Kidney capillary endothelial cell (primary cell): ENCODE data around the gene NADK.
"Not testable (repeated sequence)": the region's sequence is repeated elsewhere in the genome, so short reads cannot be mapped to it uniquely, and the experiment has no call there.

Experiments used
- DNase-seq: peaks from one replicate; pipeline ENCODE4 v3.0.0-alpha.2; 2018; ENCODE audit warnings: low spot score

The NADK gene

DNA sequence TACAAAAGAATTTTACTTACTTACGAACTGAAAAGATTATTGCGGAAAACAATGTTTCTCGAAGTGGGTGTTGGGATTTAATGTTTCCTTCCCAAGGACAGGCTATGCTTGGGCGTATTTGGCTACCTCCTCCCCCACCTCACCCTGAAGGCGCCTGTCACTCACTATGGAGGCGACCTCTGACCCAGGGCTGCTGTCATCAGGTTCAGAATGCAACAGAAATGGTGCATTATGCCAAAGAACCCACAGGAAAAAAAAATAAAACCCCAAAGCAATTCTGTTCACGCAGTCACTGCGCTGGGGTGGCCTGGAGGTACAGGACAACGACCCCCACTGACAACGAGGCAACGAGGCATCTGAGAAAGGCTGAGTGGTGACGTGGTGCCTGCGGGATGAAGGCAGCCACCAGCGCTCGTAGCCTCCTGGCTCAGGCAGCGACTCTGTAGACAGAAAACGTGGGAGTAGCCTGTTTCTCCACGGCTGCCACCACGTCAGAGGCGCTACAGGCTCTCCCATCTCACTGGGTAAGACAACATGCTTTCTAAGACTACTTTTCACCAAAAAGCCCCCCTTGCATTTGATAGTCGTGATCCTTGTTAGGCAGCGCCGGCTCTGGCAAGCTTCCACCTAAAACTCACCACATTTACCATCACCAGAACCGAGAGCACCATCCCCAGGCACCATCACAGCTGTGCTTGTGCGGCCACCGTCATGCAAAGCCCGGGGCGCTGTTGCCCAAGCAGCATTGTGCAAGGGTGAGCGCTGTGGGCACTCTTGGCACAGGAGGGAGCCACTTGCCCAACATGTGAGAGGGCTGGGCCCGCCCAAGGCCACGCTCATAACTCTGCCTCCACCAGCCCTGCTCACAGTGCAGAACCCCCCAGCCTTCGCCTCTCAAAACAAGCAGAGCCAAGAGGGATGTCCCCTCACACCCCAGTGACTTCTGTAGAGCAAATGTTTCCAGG is 14.3 kb downstream of the NADK start:
- no peak for DNase-seq

DNA sequence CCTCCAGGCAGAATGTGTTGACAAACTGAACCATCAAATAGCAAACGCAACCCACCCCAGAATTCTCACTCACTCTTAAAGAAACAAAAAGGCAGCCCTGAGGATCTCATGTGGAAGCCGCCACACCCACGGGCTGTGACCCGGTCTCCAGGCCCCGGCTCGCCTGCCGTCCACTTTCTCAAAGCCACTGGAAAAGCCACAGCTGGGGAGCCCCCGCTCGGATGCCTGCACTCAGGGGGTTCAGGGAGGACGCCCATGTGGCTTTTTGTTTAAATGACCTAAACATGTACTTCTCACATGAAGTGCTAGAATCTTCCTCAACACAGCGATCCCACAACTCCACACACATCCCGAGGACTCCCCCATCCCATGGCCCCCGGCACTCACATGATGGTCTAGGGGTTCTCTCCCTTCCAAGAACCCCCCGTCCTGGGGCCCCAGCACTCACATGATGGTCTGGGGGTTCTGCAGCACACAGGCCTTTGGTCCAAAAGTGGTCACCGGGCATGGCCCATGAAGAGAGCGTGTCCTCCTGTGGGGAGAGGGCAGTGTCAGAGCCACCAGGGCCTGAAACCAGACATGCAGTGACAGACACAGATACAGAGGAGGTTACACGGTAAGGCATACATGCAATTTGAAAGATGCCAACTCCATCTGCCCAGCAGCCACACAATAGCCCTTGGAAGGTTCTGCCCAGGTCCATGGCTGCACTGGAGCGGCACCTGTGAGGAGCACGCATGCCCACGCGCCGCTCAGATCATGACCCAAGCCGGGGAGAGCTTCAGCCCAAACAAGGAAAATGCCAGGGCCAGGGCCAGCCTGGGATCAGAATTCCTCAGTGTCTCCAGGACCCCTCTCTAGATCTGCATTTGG is 16.5 kb downstream of the NADK start:
- no peak for DNase-seq

DNA sequence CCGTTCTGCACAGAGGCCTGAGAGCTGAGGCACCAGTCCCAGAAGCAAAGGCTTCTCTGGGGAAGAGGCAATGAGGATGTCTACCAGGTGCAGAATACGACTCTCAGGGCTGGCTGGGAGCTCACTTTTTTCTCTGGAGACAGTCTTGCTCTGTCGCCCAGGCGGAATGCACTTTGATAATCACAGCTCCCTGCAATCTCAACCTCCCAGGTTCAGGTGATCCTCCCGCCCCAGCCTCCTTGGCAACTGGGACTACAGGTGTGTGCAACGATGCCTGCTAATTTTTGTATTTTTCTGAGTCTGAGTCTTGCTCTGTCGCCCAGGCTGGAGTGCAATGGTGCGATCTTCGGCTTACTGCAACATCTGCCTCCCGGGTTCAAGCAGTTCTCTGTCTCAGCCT is 17.6 kb downstream of the NADK start:
- DNase-seq, result no peak

DNA sequence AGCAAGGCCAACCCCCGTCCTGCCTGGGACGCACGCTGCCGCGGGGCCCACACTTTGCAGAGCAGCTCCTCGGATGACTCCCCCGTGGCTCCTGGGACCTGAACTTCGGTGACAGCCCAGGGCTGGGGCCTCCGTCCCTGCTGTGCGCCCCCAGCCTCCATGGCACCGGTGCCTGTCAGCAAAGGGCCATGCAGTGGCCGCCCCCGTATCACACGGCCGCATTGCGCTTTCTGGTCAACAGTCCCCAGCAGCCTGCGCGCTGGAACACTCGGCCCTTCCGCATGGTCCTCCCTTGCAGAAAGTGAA is 18.0 kb downstream of the NADK start:
- no peak for DNase-seq

DNA sequence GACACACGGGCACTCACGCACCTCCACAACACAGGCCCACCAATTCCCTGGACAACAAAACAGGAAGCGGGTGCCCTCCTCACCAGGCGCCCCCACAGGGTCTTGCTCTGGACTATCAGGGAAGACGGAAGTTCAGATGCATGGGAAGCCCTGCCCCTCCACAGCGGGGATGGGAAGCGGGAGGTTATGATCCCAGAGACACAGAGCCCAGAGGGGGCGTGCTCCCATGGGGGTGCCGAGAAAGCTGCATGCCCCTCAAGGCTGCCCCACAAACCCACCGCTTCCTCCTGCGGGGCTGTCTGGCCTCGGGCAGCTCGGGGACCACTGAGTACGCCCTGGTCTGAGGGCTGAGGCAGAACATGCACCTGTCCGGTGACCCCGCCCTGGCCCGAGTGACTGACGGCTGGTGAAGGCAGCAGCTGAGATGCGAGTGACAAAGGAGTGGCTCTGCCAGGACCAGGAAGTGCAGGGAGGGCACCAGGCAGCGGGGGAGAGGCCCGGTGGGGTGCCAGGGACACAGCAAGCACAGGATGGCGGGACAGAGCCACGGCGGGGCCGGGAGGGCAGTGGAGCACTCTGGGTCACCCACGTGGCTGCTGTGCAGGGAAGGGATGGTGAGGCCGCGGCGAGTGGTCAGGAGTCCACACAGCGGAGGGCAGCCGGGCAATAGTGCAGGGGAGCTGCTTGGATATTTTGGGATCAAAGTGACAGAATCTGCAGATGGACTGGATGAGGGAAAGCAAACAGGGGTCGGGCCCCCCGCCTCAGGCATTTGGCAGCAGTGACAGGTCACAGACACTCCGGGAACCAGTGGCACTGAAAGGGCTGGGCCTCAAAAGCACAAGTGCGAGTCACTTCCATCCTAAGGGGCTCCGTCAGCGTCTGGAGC is 18.6 kb downstream of the NADK start:
- no peak for DNase-seq

DNA sequence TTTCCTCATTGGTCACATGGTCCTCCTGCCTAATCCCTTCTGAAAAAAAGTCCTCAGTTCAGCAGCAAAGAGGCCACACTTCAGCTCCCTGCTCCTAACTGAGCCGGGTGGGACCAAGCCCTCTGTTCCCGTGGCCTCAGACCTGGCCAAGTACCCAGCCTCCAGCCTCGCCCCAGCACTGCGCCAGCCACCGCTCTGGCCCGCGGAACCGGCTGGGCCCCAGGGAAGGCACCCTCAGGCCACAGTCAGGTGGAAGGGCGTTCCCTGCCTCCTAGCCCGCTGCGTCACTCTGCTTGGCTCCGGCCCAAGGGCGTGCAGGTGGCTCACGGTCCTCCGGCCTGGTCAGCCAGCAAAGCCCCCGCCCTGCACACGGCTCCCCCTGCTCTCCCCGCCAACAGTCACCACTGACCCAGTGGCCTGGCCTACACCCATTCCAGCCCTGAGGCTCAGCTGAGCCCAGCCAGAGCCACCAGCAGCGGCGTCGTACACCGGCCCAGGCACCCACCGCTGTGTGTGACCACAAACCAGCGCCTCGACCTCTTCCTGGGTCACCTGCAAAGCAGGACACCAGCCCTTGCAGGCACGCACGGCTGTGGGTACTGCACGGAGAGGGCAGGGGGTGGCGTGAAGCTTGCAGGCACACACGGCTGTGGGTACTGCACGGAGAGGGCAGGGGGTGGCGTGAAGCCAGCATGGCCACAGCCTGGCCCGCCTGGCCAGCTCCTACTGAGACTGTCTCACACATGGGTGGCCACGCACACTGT is 19.4 kb downstream of the NADK start:
- no peak for DNase-seq

DNA sequence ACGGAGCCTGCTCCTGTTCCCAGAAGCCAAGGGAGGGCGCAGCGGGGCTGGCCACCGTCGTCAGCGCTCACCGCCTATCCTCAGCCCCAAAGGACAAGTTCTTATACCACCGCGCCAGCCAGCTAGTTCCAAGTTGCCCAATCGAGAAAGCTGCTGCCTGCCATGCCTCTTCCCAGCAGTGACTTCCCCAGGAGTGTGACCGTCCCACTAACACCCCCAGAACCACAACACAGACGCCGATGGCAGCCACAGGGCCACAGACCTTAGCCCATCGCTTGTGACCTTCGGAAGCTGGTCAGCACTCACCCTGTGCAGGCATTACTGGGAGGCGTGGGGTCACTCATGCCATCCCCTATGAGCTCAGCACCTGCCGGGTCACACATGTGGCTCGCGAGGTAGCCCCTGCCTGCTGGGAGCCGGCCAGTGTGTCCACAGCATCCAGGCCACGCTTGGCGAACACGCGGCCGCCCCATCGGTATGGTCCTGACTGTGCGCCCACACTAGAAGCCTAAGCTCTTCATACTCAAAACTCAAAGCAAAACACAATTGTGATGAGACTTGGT is 20.1 kb downstream of the NADK start:
- DNase-seq, result no peak

DNA sequence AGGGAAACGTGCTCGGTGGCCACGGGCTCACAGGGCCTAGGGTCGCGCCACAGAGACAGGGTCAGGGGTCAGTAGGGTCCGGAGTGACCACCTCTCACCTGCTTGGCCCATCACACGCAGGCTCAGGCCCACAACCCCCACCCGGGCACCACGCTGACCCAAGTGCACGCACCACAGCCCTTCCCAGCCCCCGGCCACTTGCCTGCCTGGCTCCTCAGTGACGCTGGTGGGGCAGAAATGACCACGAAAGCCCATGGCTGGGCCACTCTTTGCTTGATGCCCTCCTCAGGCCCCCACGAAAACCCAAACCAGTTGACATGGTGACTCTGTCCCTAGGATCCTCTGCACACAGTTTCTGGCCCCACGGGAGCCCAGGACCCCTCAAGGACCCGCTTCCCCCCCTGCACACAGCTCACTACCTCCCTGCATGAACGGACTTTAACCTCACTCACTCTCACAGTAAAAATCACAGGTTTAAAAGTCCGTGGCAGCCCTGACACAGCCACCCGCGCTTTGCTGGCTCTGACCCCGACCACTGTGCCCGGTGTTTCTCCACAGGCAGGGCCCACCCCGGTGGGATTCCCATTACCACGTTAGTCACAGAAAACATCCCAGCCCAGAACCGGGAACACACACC is 20.7 kb downstream of the NADK start:
- DNase-seq, result no peak

DNA sequence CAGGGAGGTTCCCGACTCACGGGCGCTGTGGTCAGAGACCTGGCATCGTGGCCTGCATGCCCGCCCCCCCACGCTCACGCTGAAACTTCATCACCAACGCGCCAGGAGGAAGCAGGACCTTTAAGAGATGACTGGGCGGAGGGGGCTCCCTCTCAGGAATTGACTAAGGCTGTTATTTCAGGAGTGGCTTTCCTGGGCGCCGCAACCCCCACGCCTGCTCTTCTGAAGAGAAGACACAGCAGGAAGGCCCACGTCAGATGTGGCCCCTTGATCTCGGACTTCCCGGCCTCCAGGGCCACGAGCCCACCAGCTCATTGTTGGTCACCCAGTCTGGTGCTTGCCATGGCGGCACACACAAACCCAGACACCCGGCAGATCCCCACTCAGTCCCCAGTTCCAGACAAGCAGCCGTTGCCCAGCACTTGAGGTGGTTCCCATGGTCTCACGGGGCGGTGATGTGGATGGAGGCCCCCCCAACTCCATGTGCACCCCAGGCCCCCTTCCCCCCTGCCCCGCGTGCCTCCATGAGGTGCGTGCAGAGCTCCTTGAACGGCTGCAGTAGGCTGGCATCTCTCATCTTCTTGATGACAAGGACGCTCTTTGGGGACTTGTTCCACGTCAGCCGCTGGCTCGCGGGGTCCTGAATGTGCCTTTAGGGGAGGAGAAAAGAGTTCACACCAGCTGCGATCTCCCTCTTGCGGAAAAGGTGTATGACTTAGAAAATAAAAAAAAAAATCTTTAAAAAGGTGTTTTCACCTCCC is 21.4 kb downstream of the NADK start:
- DNase-seq, result no peak

DNA sequence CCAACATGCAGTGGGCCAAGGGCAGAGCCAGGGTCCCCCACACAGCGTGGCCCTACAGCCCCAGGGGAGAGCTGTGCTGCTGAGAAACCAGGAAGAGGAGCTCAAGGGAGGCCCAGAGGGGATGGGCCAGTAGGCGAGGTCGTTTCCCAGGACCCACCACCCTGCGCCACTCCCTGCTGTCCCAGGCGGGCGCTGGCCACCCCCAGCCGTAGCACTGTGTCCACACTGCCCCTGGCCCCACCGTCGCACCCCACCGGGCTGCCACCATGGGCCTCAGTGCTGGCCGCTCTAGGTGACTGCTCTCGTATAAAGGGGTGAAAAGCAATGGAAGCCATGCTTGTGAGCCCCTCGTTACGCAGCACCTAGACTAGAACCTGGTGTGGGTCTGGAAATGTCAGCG is 22.4 kb downstream of the NADK start:
- DNase-seq, result no peak

DNA sequence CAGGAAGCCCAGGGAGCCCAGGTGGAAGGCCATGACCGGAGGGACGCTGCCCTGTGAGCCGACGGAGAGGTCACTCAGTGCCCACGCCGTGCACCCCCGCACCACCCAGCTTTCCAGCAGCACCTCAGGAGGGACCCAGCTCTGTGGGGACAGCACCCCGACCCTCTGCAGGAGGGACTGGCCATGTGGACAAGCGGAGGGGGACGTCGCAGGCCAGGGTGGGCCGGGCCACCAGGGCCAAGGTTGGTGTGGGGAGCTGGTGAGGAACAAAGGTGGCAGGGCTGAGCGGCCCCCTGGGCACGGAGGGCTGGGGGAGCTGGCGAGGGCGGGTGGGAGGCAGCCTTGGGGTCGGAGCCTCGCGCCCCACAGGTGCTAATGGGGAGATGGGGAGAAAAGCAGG is 22.8 kb downstream of the NADK start:
- DNase-seq, result no peak

DNA sequence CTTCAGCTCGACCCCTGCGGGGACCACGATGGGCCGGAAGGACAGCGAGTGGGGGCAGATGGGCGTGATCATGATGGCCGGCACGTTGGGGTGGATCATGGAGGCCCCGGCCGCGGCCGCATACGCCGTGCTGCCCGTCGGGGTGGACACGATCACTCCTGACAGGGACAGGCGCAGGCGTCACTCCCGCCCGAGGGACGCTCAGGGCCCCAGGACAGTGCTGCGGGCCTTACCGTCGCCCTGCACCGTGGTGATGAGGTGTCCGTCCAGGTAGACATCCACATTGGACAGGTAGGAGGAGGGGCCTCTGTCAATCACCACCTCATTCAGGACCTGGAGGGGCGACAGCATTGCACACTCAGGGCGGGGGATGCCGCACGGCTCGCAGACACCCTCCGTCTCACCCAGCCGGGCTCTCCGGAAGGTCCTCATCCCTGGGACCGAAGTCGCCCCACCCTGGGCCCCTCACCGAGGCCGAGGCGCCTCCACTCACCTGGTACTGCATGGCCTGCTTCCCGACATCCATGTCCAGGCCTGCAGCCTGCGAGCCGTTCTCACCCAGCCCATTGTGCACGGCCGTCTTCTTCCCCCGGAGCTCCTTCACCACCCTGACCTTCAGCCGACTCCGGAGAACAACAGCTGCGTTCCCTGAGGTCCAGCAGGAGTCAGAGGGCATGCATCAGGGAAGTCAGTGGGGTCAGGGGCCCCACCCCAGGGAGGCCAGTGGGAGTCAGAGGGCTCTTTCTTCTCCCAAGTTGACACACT is 24.0 kb downstream of the NADK start:
- no peak for DNase-seq

DNA sequence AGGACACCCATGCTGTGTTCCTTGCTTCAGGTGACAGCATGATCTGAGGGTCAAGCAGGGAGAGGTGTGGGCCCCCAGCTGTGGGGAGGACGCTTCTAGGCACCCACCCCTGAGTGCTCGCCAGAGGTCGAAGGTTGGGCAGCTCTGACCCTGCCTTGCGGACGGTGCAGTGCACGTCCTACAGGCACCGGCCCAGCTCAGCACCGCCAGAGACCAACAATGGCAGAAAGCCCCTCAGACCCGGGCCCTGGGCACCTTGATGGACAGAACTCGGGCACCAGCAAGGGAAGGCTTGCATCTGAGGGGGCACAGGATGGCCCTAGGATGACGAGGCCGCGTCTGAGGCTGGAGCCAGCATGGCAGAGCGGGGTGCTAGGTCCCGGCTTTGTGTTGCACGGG is 24.7 kb downstream of the NADK start:
- no peak for DNase-seq

DNA sequence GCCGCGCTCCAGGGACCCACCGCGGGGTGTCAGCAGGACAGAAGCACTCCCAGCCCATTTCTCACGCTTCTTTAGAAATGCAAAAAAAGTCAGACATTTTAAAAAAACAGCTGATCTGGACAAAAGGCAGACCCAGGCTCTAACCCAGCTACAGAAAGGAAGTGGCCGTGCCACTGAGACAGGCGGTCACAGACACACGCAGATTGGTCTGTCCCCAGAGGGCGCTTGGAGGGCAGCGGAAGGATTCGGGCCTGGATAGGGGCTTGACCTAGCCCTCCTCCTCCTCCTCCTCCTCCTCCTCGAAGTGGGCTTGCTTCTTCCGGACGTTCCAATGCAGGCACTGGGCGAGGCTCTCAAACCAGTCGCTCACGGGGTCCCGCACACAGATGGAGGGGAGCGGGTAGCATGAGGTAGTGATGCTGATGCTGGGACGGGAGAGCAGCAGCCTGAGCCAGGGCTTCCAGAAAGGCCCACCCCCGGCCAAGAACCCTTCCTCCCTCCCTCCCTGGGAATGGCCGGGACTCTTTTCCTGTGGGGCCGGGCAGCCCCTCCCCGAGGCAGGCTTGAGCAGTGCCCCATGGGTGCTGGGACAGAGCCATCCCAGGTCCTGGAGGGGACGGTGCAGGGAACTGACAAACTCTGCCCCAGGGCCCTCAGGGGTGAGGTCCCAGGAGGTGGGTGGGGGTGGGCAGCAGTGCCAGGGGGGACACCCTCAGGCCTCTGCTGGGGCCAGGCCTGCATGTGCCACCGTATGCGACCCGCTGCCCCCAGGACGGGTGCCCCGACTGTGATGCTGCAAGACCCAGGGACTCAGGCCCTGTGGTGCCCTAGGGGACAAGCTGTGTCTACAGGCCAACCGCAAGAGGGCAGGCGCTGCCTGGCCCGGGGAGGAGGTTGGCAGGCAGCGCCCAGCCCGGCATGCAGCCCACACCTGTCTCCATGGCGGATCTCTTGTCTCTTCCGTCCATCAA is 25.3 kb downstream of the NADK start:
- DNase-seq, result no peak

DNA sequence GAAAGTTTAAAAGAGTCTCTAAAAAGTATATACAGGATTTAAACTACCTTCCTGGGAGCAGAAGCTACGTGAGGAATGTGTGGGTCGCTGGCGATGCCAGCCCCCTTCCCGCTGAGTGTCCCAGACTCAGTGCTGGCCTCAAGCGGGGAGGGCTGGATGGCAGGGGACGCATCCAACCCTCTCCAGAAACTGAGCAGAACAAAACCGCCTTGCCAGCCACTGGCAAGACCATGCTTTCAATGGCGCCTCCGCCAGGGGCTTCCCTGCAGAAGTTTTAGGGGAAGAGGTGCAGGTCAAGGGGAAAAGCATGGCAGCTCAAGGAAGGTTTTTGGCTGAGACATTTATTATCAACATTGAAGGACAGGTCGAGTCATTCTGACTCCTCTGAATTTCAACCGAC is 26.1 kb downstream of the NADK start:
- no peak for DNase-seq

DNA sequence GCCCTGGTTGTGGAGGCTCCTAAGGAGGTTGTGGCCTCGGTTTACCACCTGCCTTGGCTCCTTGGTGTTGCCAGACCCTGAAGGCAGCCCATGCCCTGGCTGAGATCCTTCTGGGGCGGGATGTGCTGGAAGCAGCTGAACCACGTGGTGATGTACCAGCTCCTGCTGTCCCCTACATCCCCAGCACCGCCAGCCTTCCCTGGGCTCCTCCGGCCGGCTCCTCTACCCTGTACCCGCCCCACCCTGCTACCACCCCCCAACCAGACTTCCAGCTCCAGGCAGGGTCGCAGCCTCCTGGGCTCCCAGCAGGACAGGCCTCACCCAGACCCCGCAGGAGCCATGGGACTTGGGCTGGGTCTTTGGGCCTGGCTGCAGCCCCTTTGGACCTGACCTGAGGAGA is 28.3 kb downstream of the NADK start:
- DNase-seq, result not testable (repeated sequence)

DNA sequence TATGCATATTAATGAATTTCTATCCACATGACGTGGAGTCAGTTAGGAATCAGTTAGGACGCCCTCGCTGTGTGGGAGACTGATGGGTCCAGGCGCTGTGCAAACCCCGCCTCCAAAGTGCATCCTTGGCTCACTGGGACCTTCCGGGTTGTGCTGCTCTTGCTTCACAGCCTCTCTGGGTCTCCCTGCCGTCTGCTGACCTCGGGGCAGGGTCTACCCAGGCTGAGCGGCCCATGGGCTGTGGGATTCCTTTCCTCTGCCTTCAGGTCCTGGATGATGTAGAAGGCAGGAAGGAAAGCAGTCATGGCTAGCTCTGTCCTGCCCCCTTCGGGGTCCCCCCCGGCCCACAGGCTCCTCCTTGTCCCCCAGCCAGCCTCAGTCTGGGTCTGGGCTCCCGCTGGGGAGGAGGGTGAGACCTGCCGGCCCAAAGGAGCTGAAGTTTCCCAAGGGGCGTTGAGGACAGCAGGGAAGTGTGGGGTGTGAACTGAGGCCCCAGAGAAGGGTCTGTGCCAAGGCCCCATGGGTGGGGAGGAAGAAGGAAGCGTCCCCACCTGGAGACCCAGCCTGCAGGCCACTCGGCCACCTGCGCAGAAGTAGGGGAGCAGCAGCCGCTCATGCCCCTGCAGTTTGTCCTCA is 29.5 kb downstream of the NADK start:
- DNase-seq, result no peak

DNA sequence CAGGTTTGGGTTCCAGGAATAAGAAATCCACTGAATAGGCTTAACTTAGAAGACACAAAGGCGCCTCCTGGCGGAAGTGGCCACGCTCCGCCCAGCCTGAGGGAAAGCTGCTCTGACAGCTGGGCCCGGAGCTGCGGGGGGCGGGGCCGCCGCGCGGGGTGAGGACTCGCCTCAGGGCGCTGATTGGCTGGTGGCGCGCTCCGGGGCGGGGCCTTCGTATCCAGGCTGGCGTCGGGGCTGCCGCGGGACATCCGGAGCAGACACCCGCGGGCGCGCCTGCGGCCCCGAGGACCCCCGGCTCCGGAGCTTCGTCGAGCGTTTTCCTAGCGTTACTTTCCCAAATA is 31.7 kb downstream of the NADK start:
- DNase-seq, result not testable (repeated sequence)
